NT2/D1 (cell line): Measurements from ENCODE around the gene MTFR1L.

Experiments used
- SUZ12 ChIP-seq: IDR thresholded peaks from 2 replicates; pipeline ENCODE4 v1.6.1; 2011; ENCODE audit not compliant: insufficient read length, insufficient read depth; ENCODE audit errors: extremely low read depth
- YY1 ChIP-seq: IDR thresholded peaks from 2 replicates; pipeline ENCODE4 v1.6.1; 2011; ENCODE audit not compliant: insufficient read length, insufficient read depth
- ZNF274 ChIP-seq: IDR thresholded peaks from 2 replicates; pipeline ENCODE4 v1.6.1; 2011; ENCODE audit warnings: mild to moderate bottlenecking, low read depth, low read length

GRCh38 chr1:25875154-25875855, 55.6 kb downstream of the MTFR1L start, which contains the start of gene PAQR7:
- TF ChIP-seq ZNF274 (no peak), YY1 (no peak), SUZ12 (no peak)
